HFFc6 (cell line): ENCODE data around the gene CASS4. TPM values are rescaled to one million over a fixed set of nuclear protein-coding genes. Genes with fewer than 3 reads are reported as not detected.
A peak's percentile ranks its signal among the peaks of the same experiment; 100 is the strongest.

Experiments
- DNase-seq: peaks from one replicate; pipeline ENCODE4 v3.0.0-alpha.2; 2018
- H3K27ac Mint-ChIP-seq: 2 replicates; pipeline ENCODE4 v1.8.0; 2020; ENCODE audit warnings: mild to moderate bottlenecking, mixed read lengths
- H3K27me3 Mint-ChIP-seq: 2 replicates; pipeline ENCODE4 v1.8.0; 2021; ENCODE audit warnings: mild to moderate bottlenecking, moderate library complexity, mixed read lengths; ENCODE audit not compliant: insufficient read depth
- H3K36me3 Mint-ChIP-seq: 2 replicates; pipeline ENCODE4 v1.8.0; 2021; ENCODE audit warnings: low read depth, mixed read lengths
- H3K4me1 Mint-ChIP-seq: 2 replicates; pipeline ENCODE4 v1.8.0; 2020; ENCODE audit warnings: low read depth, mixed read lengths
- H3K4me3 Mint-ChIP-seq: 2 replicates; pipeline ENCODE4 v1.8.0; 2020; ENCODE audit warnings: mild to moderate bottlenecking, moderate library complexity, mixed read lengths
- H3K9me3 Mint-ChIP-seq: 2 replicates; pipeline ENCODE4 v1.8.0; 2020; ENCODE audit warnings: mild to moderate bottlenecking, mixed read lengths
- total RNA-seq, 6 experiments: library from RNA; stranded (reverse); fragmentation: NEBNext Ultra II Directional; extraction: Animal tissue kit (Norgen Biotek cat#: 25700); gene quantifications; 2 replicates in 1 of 6; 3 replicates in 5 of 6; pipeline ENCODE4 v1.2.3, GENCODE V29; 2021
- TF ChIP-seq, protein P1 (sequence below): fragments of 200-600 bp; sonication (generic); IDR thresholded peaks from 2 replicates; pipeline ENCODE4 v1.5.0; 2021; ENCODE audit warnings: antibody characterized with exemption, mild to moderate bottlenecking

CASS4 gene
- total RNA-seq, 6 experiments from 2014 or later, result 0.38 to 0.70 (median 0.56) TPM

GRCh38 chr20:56433221-56433879, 21.3 kb downstream of the CASS4 start:
- Mint-ChIP-seq H3K36me3 (no peaks in the 10 kb centered on the region), H3K27ac (peak overlapping the region; percentile 97), H3K27me3 (no peaks in the 10 kb centered on the region), H3K4me1 (peaks cover 62% of the 10 kb centered on the region), H3K4me3 (peak overlapping the region; percentile 68), H3K9me3 (no peaks in the 10 kb centered on the region)
- peak; percentile 33 for DNase-seq
- TF ChIP-seq, protein P1, sequence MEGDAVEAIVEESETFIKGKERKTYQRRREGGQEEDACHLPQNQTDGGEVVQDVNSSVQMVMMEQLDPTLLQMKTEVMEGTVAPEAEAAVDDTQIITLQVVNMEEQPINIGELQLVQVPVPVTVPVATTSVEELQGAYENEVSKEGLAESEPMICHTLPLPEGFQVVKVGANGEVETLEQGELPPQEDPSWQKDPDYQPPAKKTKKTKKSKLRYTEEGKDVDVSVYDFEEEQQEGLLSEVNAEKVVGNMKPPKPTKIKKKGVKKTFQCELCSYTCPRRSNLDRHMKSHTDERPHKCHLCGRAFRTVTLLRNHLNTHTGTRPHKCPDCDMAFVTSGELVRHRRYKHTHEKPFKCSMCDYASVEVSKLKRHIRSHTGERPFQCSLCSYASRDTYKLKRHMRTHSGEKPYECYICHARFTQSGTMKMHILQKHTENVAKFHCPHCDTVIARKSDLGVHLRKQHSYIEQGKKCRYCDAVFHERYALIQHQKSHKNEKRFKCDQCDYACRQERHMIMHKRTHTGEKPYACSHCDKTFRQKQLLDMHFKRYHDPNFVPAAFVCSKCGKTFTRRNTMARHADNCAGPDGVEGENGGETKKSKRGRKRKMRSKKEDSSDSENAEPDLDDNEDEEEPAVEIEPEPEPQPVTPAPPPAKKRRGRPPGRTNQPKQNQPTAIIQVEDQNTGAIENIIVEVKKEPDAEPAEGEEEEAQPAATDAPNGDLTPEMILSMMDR, result no peak

DNA sequence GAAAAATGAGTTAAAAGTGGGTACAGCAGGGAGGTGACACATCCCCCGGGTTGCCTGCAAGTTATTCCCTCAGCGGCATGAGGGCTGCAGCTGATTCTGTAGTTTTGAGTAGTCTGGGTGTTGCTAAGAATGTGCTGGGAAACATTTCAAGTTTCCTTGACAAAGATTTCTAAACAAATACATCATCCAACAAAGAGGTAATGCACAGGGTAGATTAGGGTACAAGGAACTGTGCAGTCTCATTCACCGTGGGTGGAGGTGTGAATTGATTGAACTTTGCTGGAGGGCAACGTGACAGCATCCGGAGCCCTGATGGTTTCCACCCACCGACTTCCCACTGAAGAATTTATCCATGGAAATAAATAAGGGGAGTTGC, 21.8 kb downstream of the CASS4 start:
- Mint-ChIP-seq H3K36me3 (no peaks in the 10 kb centered on the region), H3K4me1 (peaks cover 62% of the 10 kb centered on the region), H3K9me3 (no peaks in the 10 kb centered on the region), H3K27ac (peak overlapping the region; percentile 97), H3K27me3 (no peaks in the 10 kb centered on the region), H3K4me3 (peak overlapping the region; percentile 68)
- DNase-seq, result peak; percentile 81
- TF ChIP-seq, protein P1, result no peak

DNA sequence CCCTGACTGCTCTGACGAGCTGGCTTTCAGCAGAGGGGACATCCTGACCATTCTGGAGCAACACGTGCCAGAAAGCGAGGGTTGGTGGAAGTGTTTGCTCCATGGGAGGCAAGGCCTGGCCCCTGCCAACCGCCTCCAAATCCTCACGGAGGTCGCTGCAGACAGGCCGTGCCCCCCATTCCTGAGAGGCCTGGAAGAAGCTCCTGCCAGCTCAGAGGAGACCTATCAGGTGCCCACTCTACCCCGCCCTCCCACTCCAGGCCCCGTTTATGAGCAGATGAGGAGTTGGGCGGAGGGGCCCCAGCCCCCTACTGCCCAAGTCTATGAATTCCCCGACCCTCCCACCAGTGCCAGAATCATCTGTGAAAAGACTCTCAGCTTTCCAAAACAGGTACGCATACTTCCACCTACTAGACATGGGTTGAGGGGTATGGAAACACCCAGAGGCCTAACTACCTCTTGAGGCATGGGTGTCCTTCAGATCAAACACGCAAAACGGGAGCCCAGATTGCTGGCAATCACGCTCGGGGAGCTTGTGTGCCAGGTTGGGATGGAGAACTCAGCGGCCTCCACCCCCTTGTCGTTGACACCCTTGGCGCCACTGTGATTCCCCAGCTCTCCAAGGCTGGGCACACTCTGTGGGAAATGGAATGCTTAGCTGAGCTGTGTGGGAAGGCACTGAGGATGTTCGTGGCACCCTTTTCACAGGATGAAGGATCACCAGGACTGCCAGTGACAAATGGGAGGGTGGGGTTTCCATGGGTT, 25.3 kb downstream of the CASS4 start:
- TF ChIP-seq, protein P1, result no peak
- Mint-ChIP-seq H3K27ac (peak overlapping the region; percentile 92), H3K27me3 (peaks cover 2% of the 10 kb centered on the region; the same call in 1 of the 2 replicates), H3K9me3 (no peaks in the 10 kb centered on the region), H3K4me1 (peaks cover 67% of the 10 kb centered on the region), H3K4me3 (no peak overlapping the region), H3K36me3 (no peaks in the 10 kb centered on the region)
- DNase-seq, result no peak

DNA sequence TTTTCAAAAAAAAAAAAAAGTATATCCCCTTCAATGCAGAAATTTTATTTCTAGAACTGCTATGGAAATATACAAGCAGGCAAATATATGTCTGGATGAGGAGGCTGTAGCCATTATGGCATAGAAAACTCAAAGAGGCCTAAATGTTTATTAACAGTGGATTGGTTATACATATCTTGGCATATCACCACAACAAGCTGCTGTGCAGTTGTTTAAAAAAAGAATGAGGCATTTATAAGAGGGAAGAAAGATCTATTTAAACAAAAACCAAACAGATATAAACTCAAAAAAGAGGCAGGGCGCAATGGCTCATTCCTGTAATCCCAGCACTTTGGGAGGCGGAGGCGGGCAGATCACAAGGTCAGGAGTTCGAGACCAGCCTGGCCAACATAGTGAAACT, 26.2 kb downstream of the CASS4 start:
- H3K27me3 Mint-ChIP-seq, result peaks cover 2% of the 10 kb centered on the region; the same call in 1 of the 2 replicates

DNA sequence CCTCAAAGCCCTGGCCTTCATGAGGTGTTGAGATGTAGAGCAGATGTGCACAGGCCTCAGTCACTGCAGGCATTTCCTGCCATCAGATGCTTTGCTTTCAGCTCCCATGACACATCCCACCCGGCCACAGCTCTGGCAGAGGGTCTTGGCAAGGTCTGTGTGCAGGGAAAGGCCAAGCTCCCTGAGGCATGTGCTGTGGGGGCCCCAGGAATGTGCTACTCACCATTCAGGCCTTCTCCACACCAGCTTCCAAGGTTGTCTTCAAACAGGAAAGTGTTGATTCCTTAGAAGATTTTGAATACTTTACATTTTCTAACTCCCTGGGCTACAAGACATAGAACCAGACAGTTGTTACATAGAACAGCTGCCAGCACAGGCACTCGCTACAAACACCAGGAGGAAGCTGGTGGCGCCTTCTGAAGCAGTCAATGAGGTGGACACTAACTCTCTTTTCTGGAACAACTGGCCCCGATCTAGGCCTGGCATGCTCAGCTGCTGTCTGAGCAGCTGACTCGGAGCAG, 27.8 kb downstream of the CASS4 start:
- H3K4me3 Mint-ChIP-seq, result peak overlapping the region; percentile 54
- DNase-seq, result peak; percentile 98
- H3K4me1 Mint-ChIP-seq, result peaks cover 66% of the 10 kb centered on the region
- TF ChIP-seq, protein P1, result no peak
- H3K9me3 Mint-ChIP-seq, result no peaks in the 10 kb centered on the region
- H3K36me3 Mint-ChIP-seq, result no peaks in the 10 kb centered on the region
- peaks cover 2% of the 10 kb centered on the region; the same call in 1 of the 2 replicates for H3K27me3 Mint-ChIP-seq
- peak overlapping the region; percentile 92 for H3K27ac Mint-ChIP-seq

More for the DNA sequence above, 26.2 kb downstream of the CASS4 start:
- DNase-seq, result no peak
- TF ChIP-seq, protein P1, result no peak
- no peaks in the 10 kb centered on the region for H3K36me3 Mint-ChIP-seq
- H3K4me3 Mint-ChIP-seq, result no peak overlapping the region
- H3K4me1 Mint-ChIP-seq, result peaks cover 67% of the 10 kb centered on the region
- no peaks in the 10 kb centered on the region for H3K9me3 Mint-ChIP-seq
- peak overlapping the region; percentile 92 for H3K27ac Mint-ChIP-seq
